Ascending aorta (tissue), 2 donors: Measurements from ENCODE around the gene ORMDL3. TPM values are rescaled to one million over a fixed set of nuclear protein-coding genes. Genes with fewer than 3 reads are reported as not detected.

Experiments used
- DNase-seq, 2 donors: peaks; one replicate each; pipeline ENCODE4 v3.0.0-alpha.2; 2019; ENCODE audit warnings: low spot score in 2 of 2
- H3K27ac ChIP-seq, 2 donors: fragments of 200-600 bp; sonication (generic); one replicate each; pipeline ENCODE4 v1.5.1; 2016 to 2017; ENCODE audit warnings: mild to moderate bottlenecking in 1 of 2
- H3K27me3 ChIP-seq: fragments of 200-600 bp; sonication (generic); one replicate; pipeline ENCODE4 v1.5.1; 2017
- H3K36me3 ChIP-seq, 2 donors: fragments of 200-600 bp; sonication (generic); one replicate each; pipeline ENCODE4 v1.5.1; 2016
- H3K4me1 ChIP-seq, 2 donors: fragments of 200-600 bp; sonication (generic); one replicate each; pipeline ENCODE4 v1.5.1; 2016 to 2017; ENCODE audit warnings: mild to moderate bottlenecking in 1 of 2
- H3K4me3 ChIP-seq, 2 donors: fragments of 200-600 bp; sonication (generic); one replicate each; pipeline ENCODE4 v1.5.1; 2016 to 2017; ENCODE audit warnings: mild to moderate bottlenecking in 1 of 2
- H3K9me3 ChIP-seq, 2 donors: fragments of 200-600 bp; sonication (generic); one replicate each; pipeline ENCODE4 v1.5.1; 2016
- intact Hi-C: fragments of 100-400 bp; cut with DNase I; formaldehyde crosslinking; loops from one replicate; pipeline ENCODE4 v1.15.1; 2023
- total RNA-seq: library from RNA; depleted of rRNA; stranded (reverse); fragments of >200 nt; gene quantifications from one replicate; pipeline ENCODE4 v1.1.0, GENCODE V29; 2016
- TF ChIP-seq, protein P1 (sequence below), 3 experiments: fragments of 200-600 bp in 2 of 3; fragments of 450-650 bp in 1 of 3; sonication (generic) in 2 of 3; IDR thresholded peaks; one replicate each; pipeline ENCODE4 v1.5.1; 2016 to 2019; ENCODE audit warnings: antibody characterized with exemption in 3 of 3, mild to moderate bottlenecking in 1 of 3, moderate library complexity in 1 of 3

The ORMDL3 gene
- total RNA-seq, 1 donor from 2014 or later, result 32.2 TPM

DNA sequence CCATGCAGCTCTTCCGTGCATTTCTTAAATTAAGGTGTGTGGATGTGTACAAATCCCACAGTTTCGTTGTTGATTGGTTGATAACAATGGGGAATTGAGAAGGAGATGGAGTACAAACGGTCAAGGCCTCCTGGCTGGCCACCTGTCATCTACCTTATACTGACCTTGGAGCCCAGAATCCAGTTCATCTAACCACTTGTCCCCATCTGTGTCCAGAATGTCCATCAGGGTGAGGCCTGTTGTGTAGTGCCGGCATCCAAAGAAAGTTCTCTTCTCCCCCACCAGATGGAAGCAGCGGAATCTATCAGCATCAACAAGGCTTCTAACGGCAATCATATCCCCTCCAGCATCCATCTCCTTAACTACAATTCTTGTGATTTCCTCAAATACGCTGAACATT, 10.5 kb downstream of the ORMDL3 start:
- Histone ChIP-seq H3K9me3 (no peaks in the 10 kb centered on the region), H3K4me1 (no peaks in the 10 kb centered on the region), H3K4me3 (no peak overlapping the region), H3K27ac (no peak overlapping the region), H3K36me3 (peaks cover 22 to 30% of the 10 kb centered on the region in 2 donors), H3K27me3 (no peaks in the 10 kb centered on the region)
- DNase-seq, result no peak
- TF ChIP-seq, protein P1, sequence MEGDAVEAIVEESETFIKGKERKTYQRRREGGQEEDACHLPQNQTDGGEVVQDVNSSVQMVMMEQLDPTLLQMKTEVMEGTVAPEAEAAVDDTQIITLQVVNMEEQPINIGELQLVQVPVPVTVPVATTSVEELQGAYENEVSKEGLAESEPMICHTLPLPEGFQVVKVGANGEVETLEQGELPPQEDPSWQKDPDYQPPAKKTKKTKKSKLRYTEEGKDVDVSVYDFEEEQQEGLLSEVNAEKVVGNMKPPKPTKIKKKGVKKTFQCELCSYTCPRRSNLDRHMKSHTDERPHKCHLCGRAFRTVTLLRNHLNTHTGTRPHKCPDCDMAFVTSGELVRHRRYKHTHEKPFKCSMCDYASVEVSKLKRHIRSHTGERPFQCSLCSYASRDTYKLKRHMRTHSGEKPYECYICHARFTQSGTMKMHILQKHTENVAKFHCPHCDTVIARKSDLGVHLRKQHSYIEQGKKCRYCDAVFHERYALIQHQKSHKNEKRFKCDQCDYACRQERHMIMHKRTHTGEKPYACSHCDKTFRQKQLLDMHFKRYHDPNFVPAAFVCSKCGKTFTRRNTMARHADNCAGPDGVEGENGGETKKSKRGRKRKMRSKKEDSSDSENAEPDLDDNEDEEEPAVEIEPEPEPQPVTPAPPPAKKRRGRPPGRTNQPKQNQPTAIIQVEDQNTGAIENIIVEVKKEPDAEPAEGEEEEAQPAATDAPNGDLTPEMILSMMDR (IDR thresholded peaks at IDR 0.05), result no peak
- intact Hi-C loops, result no loop called here

- TF ChIP-seq, protein P1 (IDR thresholded peaks at IDR 0.05), result no peak
- H3K36me3 ChIP-seq, result peaks cover 8 to 22% of the 10 kb centered on the region in 2 donors
- H3K27ac ChIP-seq, result no peak overlapping the region
- H3K9me3 ChIP-seq, result no peaks in the 10 kb centered on the region
- no peak overlapping the region for H3K4me3 ChIP-seq
- intact Hi-C loops, result no loop called here
- no peaks in the 10 kb centered on the region for H3K4me1 ChIP-seq
- no peaks in the 10 kb centered on the region for H3K27me3 ChIP-seq
- no peak for DNase-seq
Measured at GRCh38 chr17:39915559-39915958, 11.8 kb downstream of the ORMDL3 start.

- no peak for DNase-seq
- Histone ChIP-seq H3K36me3 (peaks cover under 1 to 14% of the 10 kb centered on the region in 2 donors), H3K27ac (no peak overlapping the region), H3K9me3 (no peaks in the 10 kb centered on the region), H3K4me1 (no peaks in the 10 kb centered on the region), H3K27me3 (no peaks in the 10 kb centered on the region), H3K4me3 (no peak overlapping the region)
- intact Hi-C loops, result no loop called here
- TF ChIP-seq, protein P1 (IDR thresholded peaks at IDR 0.05), result no peak
Measured at GRCh38 chr17:39913989-39914388, 13.4 kb downstream of the ORMDL3 start.

- no peaks in the 10 kb centered on the region for H3K4me1 ChIP-seq
- H3K27me3 ChIP-seq, result no peaks in the 10 kb centered on the region
- H3K27ac ChIP-seq, result no peak overlapping the region
- TF ChIP-seq, protein P1 (IDR thresholded peaks at IDR 0.05), result no peak
- intact Hi-C loops, result no loop called here
- DNase-seq, result no peak
- peaks cover 0 to 13% of the 10 kb centered on the region in 2 donors for H3K36me3 ChIP-seq
- no peaks in the 10 kb centered on the region for H3K9me3 ChIP-seq
- H3K4me3 ChIP-seq, result no peak overlapping the region
Measured at GRCh38 chr17:39908789-39909352, 18.5 kb downstream of the ORMDL3 start.

DNA sequence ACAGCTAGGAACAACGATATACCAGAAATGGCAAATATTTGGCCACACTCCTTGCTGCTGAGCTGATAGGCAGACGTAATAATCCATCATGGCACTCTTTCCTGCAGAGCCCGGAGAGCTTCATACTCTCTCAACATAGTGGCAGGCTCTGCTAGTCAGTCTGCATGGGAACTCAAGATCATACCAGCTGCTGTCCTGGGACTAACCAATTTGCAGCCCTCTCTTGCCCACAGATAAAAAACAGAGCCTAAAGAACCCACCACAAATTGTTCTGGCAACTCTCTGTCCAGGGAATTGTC, 22.5 kb downstream of the ORMDL3 start:
- TF ChIP-seq, protein P1 (IDR thresholded peaks at IDR 0.05), result no peak
- Histone ChIP-seq H3K27me3 (no peaks in the 10 kb centered on the region), H3K4me3 (no peak overlapping the region), H3K36me3 (no peaks in the 10 kb centered on the region), H3K4me1 (no peaks in the 10 kb centered on the region), H3K9me3 (no peaks in the 10 kb centered on the region), H3K27ac (no peak overlapping the region)
- intact Hi-C loops, result no loop called here
- DNase-seq, result no peak
